SK-N-SH treated with all-trans-retinoic acid at 6 μM for 48 hours (cell line): ENCODE results near the gene CADM1.

Experiments used
- ATAC-seq: fragments of 200-7000 bp; cut with Tn5 transposase; 3 replicates; pipeline ENCODE4 v1.9.1; 2020; ENCODE audit warnings: mild to moderate bottlenecking, moderate library complexity
- ARNTL ChIP-seq: fragments of 450-650 bp; formaldehyde crosslinking; IDR thresholded peaks from 2 replicates; pipeline ENCODE4 v1.5.0; 2020; ENCODE audit warnings: low read depth, mild to moderate bottlenecking, moderate library complexity, borderline replicate concordance
- BACH2 ChIP-seq: fragments of 250-450 bp; sonication (Bioruptor Pico); IDR thresholded peaks from 2 replicates; pipeline ENCODE4 v1.9.0; 2021; ENCODE audit warnings: mild to moderate bottlenecking, borderline replicate concordance
- CSDC2 ChIP-seq: fragments of 250-450 bp; sonication (Bioruptor Pico); IDR thresholded peaks from 2 replicates; pipeline ENCODE4 v1.5.0; 2020; ENCODE audit warnings: mild to moderate bottlenecking, moderate library complexity
- ESRRG ChIP-seq: fragments of 250-450 bp; sonication (Bioruptor Pico); IDR thresholded peaks from 2 replicates; pipeline ENCODE4 v1.6.1; 2021; ENCODE audit warnings: mild to moderate bottlenecking
- GLIS3 ChIP-seq: fragments of 250-450 bp; sonication (Bioruptor Pico); IDR thresholded peaks from 2 replicates; pipeline ENCODE4 v1.5.0; 2020; ENCODE audit warnings: mild to moderate bottlenecking, moderate library complexity
- ISL1 ChIP-seq: fragments of 250-450 bp; sonication (Bioruptor Pico); IDR thresholded peaks from 2 replicates; pipeline ENCODE4 v2.1.2; 2022; ENCODE audit warnings: mild to moderate bottlenecking, moderate library complexity
- OSR1 ChIP-seq: fragments of 250-450 bp; sonication (Bioruptor Pico); IDR thresholded peaks from 2 replicates; pipeline ENCODE4 v1.8.0; 2022; ENCODE audit warnings: moderate library complexity, mild to moderate bottlenecking, inconsistent platforms
- PPARA ChIP-seq: fragments of 250-450 bp; sonication (Bioruptor Pico); IDR thresholded peaks from 2 replicates; pipeline ENCODE4 v1.5.0; 2020; ENCODE audit warnings: mild to moderate bottlenecking, borderline replicate concordance
- RARB ChIP-seq: fragments of 250-450 bp; sonication (Bioruptor Pico); IDR thresholded peaks from 2 replicates; pipeline ENCODE4 v1.8.0; 2021; ENCODE audit warnings: mild to moderate bottlenecking, moderate library complexity
- SNAI2 ChIP-seq: fragments of 250-450 bp; sonication (Bioruptor Pico); IDR thresholded peaks from 2 replicates; pipeline ENCODE4 v1.5.0; 2020; ENCODE audit warnings: mild to moderate bottlenecking, moderate library complexity
- TCF4 ChIP-seq: fragments of 250-450 bp; sonication (Bioruptor Pico); IDR thresholded peaks from 2 replicates; pipeline ENCODE4 v1.8.0; 2021; ENCODE audit warnings: mild to moderate bottlenecking, moderate library complexity, borderline replicate concordance
- TOX ChIP-seq: fragments of 250-450 bp; sonication (Bioruptor Pico); IDR thresholded peaks from 2 replicates; pipeline ENCODE4 v1.8.0; 2021; ENCODE audit warnings: mild to moderate bottlenecking, moderate library complexity, borderline replicate concordance
- ZC3H10 ChIP-seq: fragments of 250-450 bp; sonication (Bioruptor Pico); IDR thresholded peaks from 2 replicates; pipeline ENCODE4 v1.5.1; 2021; ENCODE audit warnings: mild to moderate bottlenecking, moderate library complexity
- ZFP3 ChIP-seq: fragments of 250-450 bp; sonication (Bioruptor Pico); IDR thresholded peaks from 2 replicates; pipeline ENCODE4 v1.5.0; 2020; ENCODE audit warnings: mild to moderate bottlenecking, moderate library complexity
- ZFP30 ChIP-seq: fragments of 450-650 bp; formaldehyde crosslinking; IDR thresholded peaks from 2 replicates; pipeline ENCODE4 v1.5.0; 2022; ENCODE audit warnings: mild to moderate bottlenecking, moderate library complexity
- ZNF565 ChIP-seq: fragments of 450-650 bp; formaldehyde crosslinking; conservative IDR thresholded peaks from 2 replicates; pipeline ENCODE4 v1.5.0; 2020; ENCODE audit warnings: low read depth, mild to moderate bottlenecking, moderate library complexity
- ZNF70 ChIP-seq: fragments of 450-650 bp; formaldehyde crosslinking; IDR thresholded peaks from 2 replicates; pipeline ENCODE4 v1.5.0; 2020; ENCODE audit warnings: mild to moderate bottlenecking, moderate library complexity
- ZNF8 ChIP-seq: fragments of 450-650 bp; formaldehyde crosslinking; IDR thresholded peaks from 2 replicates; pipeline ENCODE4 v1.5.0; 2020; ENCODE audit warnings: mild to moderate bottlenecking, moderate library complexity
- TF ChIP-seq, protein P1 (sequence below): fragments of 250-450 bp; sonication (Bioruptor Pico); IDR thresholded peaks from 2 replicates; pipeline ENCODE4 v1.8.0; 2021; ENCODE audit warnings: low read depth, mild to moderate bottlenecking, moderate library complexity, borderline replicate concordance
- TF ChIP-seq, protein P2 (sequence below): fragments of 250-450 bp; sonication (Bioruptor Pico); IDR thresholded peaks from 2 replicates; pipeline ENCODE4 v1.5.1; 2021; ENCODE audit warnings: mild to moderate bottlenecking, moderate library complexity
- TF ChIP-seq, protein P3 (sequence below): fragments of 250-450 bp; sonication (Bioruptor Pico); IDR thresholded peaks from 2 replicates; pipeline ENCODE4 v1.5.1; 2020; ENCODE audit warnings: low read depth, mild to moderate bottlenecking, moderate library complexity
- TF ChIP-seq, protein P4 (sequence below): fragments of 250-450 bp; sonication (Bioruptor Pico); IDR thresholded peaks from 2 replicates; pipeline ENCODE4 v1.8.0; 2020; ENCODE audit warnings: mild to moderate bottlenecking, moderate library complexity, borderline replicate concordance
- TF ChIP-seq, protein P5 (sequence below): fragments of 250-450 bp; sonication (Bioruptor Pico); IDR thresholded peaks from 2 replicates; pipeline ENCODE4 v1.5.0; 2020; ENCODE audit warnings: mild to moderate bottlenecking, moderate library complexity

The CADM1 gene

DNA sequence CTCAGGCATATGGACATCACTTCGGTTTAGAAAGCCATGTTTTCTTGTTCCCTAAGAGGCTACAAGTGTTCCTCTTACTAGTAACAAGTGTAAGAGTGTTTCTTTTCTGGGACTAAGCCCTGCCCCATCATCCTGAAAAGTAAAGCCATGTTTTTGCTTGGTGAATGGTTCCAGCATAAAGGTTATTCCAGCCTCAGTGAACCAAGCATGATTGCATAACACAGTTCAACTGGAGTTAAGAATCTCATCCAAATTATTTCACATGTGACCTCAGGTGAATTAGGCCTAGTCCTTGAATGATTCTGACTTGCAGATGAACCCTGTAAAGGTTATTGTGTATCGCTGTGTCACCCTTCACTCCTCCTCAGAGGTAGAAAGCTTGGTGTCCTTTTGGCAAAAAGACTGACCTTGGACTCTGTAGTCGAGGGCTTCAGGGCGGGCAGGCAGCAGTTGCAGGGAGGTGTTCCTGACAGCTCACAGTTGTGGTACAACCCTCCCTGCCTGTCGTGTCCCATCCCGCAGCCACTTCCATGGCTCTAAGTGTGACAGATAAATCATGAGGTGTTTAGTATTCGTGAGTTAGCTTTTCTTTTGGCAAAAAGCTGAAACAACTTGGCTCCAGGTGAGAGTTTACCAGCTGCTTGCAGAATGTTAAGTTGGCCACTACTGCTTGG, 321.8 kb downstream of the CADM1 start:
- TF ChIP-seq ZFP3 (CRISPR knock-in tag) (no peak), ESRRG (no peak), ZNF70 (no peak), SNAI2 (CRISPR knock-in tag) (no peak), ISL1 (no peak), BACH2 (CRISPR knock-in tag) (no peak), OSR1 (CRISPR knock-in tag) (no peak), ZNF565 (no peak), TOX (CRISPR knock-in tag) (no peak), ZNF8 (CRISPR knock-in tag) (no peak)
- TF ChIP-seq, protein P1, sequence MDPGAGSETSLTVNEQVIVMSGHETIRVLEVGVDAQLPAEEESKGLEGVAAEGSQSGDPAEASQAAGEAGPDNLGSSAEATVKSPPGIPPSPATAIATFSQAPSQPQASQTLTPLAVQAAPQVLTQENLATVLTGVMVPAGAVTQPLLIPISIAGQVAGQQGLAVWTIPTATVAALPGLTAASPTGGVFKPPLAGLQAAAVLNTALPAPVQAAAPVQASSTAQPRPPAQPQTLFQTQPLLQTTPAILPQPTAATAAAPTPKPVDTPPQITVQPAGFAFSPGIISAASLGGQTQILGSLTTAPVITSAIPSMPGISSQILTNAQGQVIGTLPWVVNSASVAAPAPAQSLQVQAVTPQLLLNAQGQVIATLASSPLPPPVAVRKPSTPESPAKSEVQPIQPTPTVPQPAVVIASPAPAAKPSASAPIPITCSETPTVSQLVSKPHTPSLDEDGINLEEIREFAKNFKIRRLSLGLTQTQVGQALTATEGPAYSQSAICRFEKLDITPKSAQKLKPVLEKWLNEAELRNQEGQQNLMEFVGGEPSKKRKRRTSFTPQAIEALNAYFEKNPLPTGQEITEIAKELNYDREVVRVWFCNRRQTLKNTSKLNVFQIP (CRISPR knock-in tag) = no peak
- ATAC-seq = no peak

DNA sequence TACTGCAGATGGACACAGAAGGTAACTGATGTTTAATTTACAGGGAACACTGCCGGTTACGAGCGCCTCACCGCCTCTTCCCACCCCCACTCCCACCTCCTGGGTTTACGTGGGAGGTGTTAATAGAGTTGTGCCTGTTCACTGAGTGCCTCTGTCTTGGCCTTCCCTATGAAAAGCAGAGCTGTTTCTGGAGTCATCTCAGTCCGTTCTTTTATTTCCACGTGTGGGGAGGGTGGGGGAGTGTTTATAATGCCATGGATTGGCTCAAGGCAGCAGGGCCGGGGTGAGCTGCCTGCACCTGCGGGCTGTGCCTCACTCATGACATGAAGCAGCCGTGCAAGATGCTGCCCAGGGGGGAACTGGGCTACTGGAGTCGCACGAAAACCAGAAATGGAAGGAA, 322.7 kb downstream of the CADM1 start:
- no peak for ATAC-seq
- no peak for TF ChIP-seq ESRRG
- TF ChIP-seq, protein P2, sequence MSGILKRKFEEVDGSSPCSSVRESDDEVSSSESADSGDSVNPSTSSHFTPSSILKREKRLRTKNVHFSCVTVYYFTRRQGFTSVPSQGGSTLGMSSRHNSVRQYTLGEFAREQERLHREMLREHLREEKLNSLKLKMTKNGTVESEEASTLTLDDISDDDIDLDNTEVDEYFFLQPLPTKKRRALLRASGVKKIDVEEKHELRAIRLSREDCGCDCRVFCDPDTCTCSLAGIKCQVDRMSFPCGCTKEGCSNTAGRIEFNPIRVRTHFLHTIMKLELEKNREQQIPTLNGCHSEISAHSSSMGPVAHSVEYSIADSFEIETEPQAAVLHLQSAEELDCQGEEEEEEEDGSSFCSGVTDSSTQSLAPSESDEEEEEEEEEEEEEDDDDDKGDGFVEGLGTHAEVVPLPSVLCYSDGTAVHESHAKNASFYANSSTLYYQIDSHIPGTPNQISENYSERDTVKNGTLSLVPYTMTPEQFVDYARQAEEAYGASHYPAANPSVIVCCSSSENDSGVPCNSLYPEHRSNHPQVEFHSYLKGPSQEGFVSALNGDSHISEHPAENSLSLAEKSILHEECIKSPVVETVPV (CRISPR knock-in tag) = no peak
- TF ChIP-seq, protein P3, sequence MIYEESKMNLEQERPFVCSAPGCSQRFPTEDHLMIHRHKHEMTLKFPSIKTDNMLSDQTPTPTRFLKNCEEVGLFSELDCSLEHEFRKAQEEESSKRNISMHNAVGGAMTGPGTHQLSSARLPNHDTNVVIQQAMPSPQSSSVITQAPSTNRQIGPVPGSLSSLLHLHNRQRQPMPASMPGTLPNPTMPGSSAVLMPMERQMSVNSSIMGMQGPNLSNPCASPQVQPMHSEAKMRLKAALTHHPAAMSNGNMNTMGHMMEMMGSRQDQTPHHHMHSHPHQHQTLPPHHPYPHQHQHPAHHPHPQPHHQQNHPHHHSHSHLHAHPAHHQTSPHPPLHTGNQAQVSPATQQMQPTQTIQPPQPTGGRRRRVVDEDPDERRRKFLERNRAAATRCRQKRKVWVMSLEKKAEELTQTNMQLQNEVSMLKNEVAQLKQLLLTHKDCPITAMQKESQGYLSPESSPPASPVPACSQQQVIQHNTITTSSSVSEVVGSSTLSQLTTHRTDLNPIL (CRISPR knock-in tag) = no peak
- no peak for TF ChIP-seq ZC3H10 (CRISPR knock-in tag)

DNA sequence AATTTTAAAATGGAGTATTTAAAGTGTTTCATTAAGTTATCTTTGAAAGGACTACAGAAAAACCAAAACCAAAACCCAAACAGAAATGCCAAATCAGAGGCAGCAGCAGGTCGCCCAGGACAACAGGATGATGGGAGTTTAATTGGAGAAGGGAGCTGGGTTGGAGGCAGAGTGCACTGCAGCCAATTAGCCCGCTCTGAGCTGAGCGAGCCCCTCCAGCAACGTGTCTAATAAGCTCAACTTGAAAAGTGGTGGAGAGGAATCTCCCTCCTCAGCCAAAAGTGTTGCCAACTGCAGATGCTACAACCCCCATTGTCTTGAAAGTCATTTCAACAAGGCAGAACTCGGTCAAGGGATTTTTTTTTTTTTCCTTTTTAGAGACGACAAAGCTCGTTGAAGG, 323.9 kb downstream of the CADM1 start:
- no peak for ATAC-seq

More for the DNA sequence above, 323.9 kb downstream of the CADM1 start:
- TF ChIP-seq ESRRG (no peak), RARB (CRISPR knock-in tag) (no peak), OSR1 (CRISPR knock-in tag) (no peak), TCF4 (CRISPR knock-in tag) (no peak), ZNF70 (no peak), BACH2 (CRISPR knock-in tag) (no peak), PPARA (CRISPR knock-in tag) (no peak), ARNTL (CRISPR knock-in tag) (no peak), ZFP3 (CRISPR knock-in tag) (no peak), ZNF565 (no peak), CSDC2 (CRISPR knock-in tag) (no peak), ZFP30 (CRISPR knock-in tag) (no peak), GLIS3 (CRISPR knock-in tag) (no peak), ZC3H10 (CRISPR knock-in tag) (no peak)
- TF ChIP-seq, protein P1 (CRISPR knock-in tag) = no peak
- TF ChIP-seq, protein P4, sequence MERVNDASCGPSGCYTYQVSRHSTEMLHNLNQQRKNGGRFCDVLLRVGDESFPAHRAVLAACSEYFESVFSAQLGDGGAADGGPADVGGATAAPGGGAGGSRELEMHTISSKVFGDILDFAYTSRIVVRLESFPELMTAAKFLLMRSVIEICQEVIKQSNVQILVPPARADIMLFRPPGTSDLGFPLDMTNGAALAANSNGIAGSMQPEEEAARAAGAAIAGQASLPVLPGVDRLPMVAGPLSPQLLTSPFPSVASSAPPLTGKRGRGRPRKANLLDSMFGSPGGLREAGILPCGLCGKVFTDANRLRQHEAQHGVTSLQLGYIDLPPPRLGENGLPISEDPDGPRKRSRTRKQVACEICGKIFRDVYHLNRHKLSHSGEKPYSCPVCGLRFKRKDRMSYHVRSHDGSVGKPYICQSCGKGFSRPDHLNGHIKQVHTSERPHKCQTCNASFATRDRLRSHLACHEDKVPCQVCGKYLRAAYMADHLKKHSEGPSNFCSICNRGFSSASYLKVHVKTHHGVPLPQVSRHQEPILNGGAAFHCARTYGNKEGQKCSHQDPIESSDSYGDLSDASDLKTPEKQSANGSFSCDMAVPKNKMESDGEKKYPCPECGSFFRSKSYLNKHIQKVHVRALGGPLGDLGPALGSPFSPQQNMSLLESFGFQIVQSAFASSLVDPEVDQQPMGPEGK (CRISPR knock-in tag) = no peak
- TF ChIP-seq, protein P5, sequence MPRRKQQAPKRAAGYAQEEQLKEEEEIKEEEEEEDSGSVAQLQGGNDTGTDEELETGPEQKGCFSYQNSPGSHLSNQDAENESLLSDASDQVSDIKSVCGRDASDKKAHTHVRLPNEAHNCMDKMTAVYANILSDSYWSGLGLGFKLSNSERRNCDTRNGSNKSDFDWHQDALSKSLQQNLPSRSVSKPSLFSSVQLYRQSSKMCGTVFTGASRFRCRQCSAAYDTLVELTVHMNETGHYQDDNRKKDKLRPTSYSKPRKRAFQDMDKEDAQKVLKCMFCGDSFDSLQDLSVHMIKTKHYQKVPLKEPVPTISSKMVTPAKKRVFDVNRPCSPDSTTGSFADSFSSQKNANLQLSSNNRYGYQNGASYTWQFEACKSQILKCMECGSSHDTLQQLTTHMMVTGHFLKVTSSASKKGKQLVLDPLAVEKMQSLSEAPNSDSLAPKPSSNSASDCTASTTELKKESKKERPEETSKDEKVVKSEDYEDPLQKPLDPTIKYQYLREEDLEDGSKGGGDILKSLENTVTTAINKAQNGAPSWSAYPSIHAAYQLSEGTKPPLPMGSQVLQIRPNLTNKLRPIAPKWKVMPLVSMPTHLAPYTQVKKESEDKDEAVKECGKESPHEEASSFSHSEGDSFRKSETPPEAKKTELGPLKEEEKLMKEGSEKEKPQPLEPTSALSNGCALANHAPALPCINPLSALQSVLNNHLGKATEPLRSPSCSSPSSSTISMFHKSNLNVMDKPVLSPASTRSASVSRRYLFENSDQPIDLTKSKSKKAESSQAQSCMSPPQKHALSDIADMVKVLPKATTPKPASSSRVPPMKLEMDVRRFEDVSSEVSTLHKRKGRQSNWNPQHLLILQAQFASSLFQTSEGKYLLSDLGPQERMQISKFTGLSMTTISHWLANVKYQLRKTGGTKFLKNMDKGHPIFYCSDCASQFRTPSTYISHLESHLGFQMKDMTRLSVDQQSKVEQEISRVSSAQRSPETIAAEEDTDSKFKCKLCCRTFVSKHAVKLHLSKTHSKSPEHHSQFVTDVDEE = no peak
- TF ChIP-seq, all 23 proteins: peak for 0
